A673 (cell line): ENCODE results near the gene CTNNBL1.

Source experiments
- EZH2 ChIP-seq: fragments of 200-600 bp; sonication (generic); IDR thresholded peaks from 2 replicates; pipeline ENCODE4 v1.6.1; 2017; ENCODE audit warnings: borderline replicate concordance, low read depth, mild to moderate bottlenecking, mixed read lengths, antibody characterized with exemption, low read length; ENCODE audit not compliant: poor library complexity, severe bottlenecking
- TF ChIP-seq, protein P1 (sequence below): fragments of 300-800, 200-600 bp; sonication (generic); conservative IDR thresholded peaks from 2 replicates; pipeline ENCODE4 v1.5.1; 2017; ENCODE audit warnings: low read depth, mild to moderate bottlenecking, antibody characterized with exemption, low read length, moderate library complexity, mixed read lengths

DNA sequence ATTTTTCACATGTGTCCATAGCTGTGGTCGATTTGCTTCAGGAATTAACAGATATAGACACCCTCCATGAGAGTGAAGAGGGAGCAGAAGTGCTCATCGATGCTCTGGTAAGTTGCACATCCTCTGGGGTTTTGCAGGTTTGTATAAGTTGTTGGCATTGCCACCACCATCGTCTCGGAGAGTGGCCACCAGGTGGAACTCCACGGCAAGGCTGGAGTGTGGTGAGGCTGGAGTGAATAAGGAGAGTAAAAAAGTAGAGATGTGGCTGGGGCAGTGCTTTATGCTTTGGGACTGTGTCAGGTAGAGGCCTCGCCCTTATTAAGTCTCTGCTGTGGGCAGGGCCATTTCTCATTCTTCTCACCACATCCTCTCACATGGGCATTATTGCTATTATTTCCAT is 63.7 kb downstream of the CTNNBL1 start:
- TF ChIP-seq, protein P1, sequence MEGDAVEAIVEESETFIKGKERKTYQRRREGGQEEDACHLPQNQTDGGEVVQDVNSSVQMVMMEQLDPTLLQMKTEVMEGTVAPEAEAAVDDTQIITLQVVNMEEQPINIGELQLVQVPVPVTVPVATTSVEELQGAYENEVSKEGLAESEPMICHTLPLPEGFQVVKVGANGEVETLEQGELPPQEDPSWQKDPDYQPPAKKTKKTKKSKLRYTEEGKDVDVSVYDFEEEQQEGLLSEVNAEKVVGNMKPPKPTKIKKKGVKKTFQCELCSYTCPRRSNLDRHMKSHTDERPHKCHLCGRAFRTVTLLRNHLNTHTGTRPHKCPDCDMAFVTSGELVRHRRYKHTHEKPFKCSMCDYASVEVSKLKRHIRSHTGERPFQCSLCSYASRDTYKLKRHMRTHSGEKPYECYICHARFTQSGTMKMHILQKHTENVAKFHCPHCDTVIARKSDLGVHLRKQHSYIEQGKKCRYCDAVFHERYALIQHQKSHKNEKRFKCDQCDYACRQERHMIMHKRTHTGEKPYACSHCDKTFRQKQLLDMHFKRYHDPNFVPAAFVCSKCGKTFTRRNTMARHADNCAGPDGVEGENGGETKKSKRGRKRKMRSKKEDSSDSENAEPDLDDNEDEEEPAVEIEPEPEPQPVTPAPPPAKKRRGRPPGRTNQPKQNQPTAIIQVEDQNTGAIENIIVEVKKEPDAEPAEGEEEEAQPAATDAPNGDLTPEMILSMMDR: 0 out of 2 replicates have a peak, but pooled peaks have one; percentile 17
- no peak for TF ChIP-seq EZH2
